Measurements from ENCODE around the gene PFDN4. TPM values are rescaled to one million over a fixed set of nuclear protein-coding genes. Genes with fewer than 3 reads are reported as not detected.

PFDN4 gene
- polyA plus RNA-seq, 1 of the 3 experiments (the other 2 are of a cell fraction), result 44.0 TPM

- H3K4me1 ChIP-seq (ENCODE audit: control insufficient read depth in 1 of 2, insufficient read depth in 2 of 2, low read depth in 1 of 2, low read length in 1 of 2), result peaks cover 0 to 5% of the 10 kb centered on the region in 2 experiments; a peak in 2 of 4 replicates
- no peaks in the 10 kb centered on the region for H4K20me1 ChIP-seq (ENCODE audit: insufficient read depth)
- peaks cover 6% of the 10 kb centered on the region for H3F3A ChIP-seq (replicated peaks; ENCODE audit: insufficient read depth)
- TF ChIP-seq NRF1 (IDR thresholded peaks at IDR 0.05; ENCODE audit: low read depth, low read length), result no peak
- TF ChIP-seq USF1 (IDR thresholded peaks at IDR 0.05; ENCODE audit: borderline replicate concordance, low read depth), result no peak
- no peak for TF ChIP-seq EP300 (IDR thresholded peaks at IDR 0.05; ENCODE audit: borderline replicate concordance in 1 of 2, low read depth in 1 of 2, low read length in 1 of 2)
- TF ChIP-seq, protein P1, sequence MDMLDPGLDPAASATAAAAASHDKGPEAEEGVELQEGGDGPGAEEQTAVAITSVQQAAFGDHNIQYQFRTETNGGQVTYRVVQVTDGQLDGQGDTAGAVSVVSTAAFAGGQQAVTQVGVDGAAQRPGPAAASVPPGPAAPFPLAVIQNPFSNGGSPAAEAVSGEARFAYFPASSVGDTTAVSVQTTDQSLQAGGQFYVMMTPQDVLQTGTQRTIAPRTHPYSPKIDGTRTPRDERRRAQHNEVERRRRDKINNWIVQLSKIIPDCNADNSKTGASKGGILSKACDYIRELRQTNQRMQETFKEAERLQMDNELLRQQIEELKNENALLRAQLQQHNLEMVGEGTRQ (IDR thresholded peaks at IDR 0.05; ENCODE audit: borderline replicate concordance, low read depth, low read length), result no peak
- no peak for TF ChIP-seq FOXJ3 (CRISPR knock-in tag; IDR thresholded peaks at IDR 0.05)
- no peak for TF ChIP-seq YY1 (IDR thresholded peaks at IDR 0.05; ENCODE audit: low read depth)
- no peak for TF ChIP-seq CTCF (IDR thresholded peaks at IDR 0.05)
- no peak for TF ChIP-seq POLR2AphosphoS5 (IDR thresholded peaks at IDR 0.05; ENCODE audit: low read depth, low read length)
- 18% methylated on average over 4 of the region's 4 CpGs for WGBS (ENCODE audit: low lambda C conversion rate)
- H3K9ac ChIP-seq, result no peak overlapping the region
- no peaks in the 10 kb centered on the region for H3K27me3 ChIP-seq (ENCODE audit: insufficient read depth)
- H3K4me3 ChIP-seq (ENCODE audit: low read depth in 2 of 2, low read length in 1 of 2), result no peak overlapping the region
- H3K9me2 ChIP-seq, result no peaks in the 10 kb centered on the region
- H2AFZ ChIP-seq (ENCODE audit: low read depth), result peak overlapping the region; percentile 67; the same call in 1 of the 2 replicates
- no peaks in the 10 kb centered on the region for H3K9me3 ChIP-seq
- ChIA-PET POLR2A (no interaction called here), CTCF (no interaction called here)
- no peak for DNase-seq
- H3K79me2 ChIP-seq (ENCODE audit: insufficient read depth), result no peaks in the 10 kb centered on the region
- no peak overlapping the region for H3K4me2 ChIP-seq
- no peak overlapping the region for H3K27ac ChIP-seq (ENCODE audit: low read depth in 2 of 2, low read length in 1 of 2)
- no peaks in the 10 kb centered on the region for H3K36me3 ChIP-seq (replicated peaks in 1 of 2; ENCODE audit: control insufficient read depth in 1 of 2, insufficient read depth in 2 of 2, low read length in 1 of 2)
Measured at GRCh38 chr20:54262671-54263070, 54.8 kb downstream of the PFDN4 start.

DNA sequence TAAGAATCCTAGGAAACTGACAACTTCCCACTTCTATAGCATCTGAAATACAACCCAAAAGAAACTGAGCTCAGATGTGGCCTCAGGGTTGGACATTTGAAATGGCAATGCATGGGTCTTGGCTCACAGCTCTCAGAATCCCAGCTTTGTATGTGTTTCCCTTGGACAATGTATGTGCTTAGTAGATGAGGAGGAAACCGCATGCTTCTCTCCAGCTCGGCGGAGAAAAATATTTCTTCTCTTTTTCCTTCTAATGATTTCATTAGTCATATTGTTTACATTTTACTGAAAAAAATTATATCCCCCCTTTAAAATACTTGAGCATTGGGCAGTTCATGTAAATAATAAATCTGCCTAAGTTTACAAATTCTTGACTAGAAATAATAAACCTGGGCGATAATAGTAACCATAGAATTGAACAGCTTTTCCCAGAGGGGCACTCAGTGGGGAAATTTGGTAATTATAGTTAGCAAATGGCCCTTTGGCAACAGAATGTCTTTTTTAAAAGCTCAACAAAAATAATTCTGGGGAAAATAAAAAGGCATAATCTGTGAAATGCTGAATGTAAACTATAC, 55.3 kb downstream of the PFDN4 start:
- peaks cover 0 to 5% of the 10 kb centered on the region in 2 experiments; a peak in 2 of 4 replicates for H3K4me1 ChIP-seq (ENCODE audit: control insufficient read depth in 1 of 2, insufficient read depth in 2 of 2, low read depth in 1 of 2, low read length in 1 of 2)
- H2AFZ ChIP-seq (ENCODE audit: low read depth), result peak overlapping the region; percentile 67; the same call in 1 of the 2 replicates
- H3K9me3 ChIP-seq, result no peaks in the 10 kb centered on the region
- no peak overlapping the region for H3K4me2 ChIP-seq
- no peaks in the 10 kb centered on the region for H3K27me3 ChIP-seq (ENCODE audit: insufficient read depth)
- no peaks in the 10 kb centered on the region for H4K20me1 ChIP-seq (ENCODE audit: insufficient read depth)
- WGBS (ENCODE audit: low lambda C conversion rate), result 65% methylated on average over 4 of the region's 4 CpGs
- H3K79me2 ChIP-seq (ENCODE audit: insufficient read depth), result no peaks in the 10 kb centered on the region
- H3K27ac ChIP-seq (ENCODE audit: low read depth in 2 of 2, low read length in 1 of 2), result no peak overlapping the region
- no peak overlapping the region for H3K9ac ChIP-seq
- H3F3A ChIP-seq (replicated peaks; ENCODE audit: insufficient read depth), result peaks cover 7% of the 10 kb centered on the region
- ChIA-PET POLR2A (no interaction called here), CTCF (no interaction called here)
- no peak overlapping the region for H3K4me3 ChIP-seq (ENCODE audit: low read depth in 2 of 2, low read length in 1 of 2)
- H3K9me2 ChIP-seq, result no peaks in the 10 kb centered on the region
- H3K36me3 ChIP-seq (replicated peaks in 1 of 2; ENCODE audit: control insufficient read depth in 1 of 2, insufficient read depth in 2 of 2, low read length in 1 of 2), result no peaks in the 10 kb centered on the region
- DNase-seq, result no peak
- TF ChIP-seq TAF1 (IDR thresholded peaks at IDR 0.05; ENCODE audit: borderline replicate concordance, low read depth, low read length), result no peak
- no peak for TF ChIP-seq JUND (IDR thresholded peaks at IDR 0.05)
- TF ChIP-seq RCOR1 (IDR thresholded peaks at IDR 0.05; ENCODE audit: low read length), result no peak
- TF ChIP-seq NFIC (IDR thresholded peaks at IDR 0.05; ENCODE audit: borderline replicate concordance), result no peak
- TF ChIP-seq GABPA (IDR thresholded peaks at IDR 0.05; ENCODE audit: low read depth), result no peak
- TF ChIP-seq CHD2 (IDR thresholded peaks at IDR 0.05; ENCODE audit: low read length, partially characterized antibody), result no peak
- no peak for TF ChIP-seq RFX5 (IDR thresholded peaks at IDR 0.05; ENCODE audit: low read length)
- no peak for TF ChIP-seq POLR2AphosphoS5 (IDR thresholded peaks at IDR 0.05; ENCODE audit: low read depth, low read length)
- no peak for TF ChIP-seq EP300 (IDR thresholded peaks at IDR 0.05; ENCODE audit: borderline replicate concordance in 1 of 2, low read depth in 1 of 2, low read length in 1 of 2)
- TF ChIP-seq FOSL2 (IDR thresholded peaks at IDR 0.05; ENCODE audit: borderline replicate concordance, low read depth), result no peak
- TF ChIP-seq, protein P2, sequence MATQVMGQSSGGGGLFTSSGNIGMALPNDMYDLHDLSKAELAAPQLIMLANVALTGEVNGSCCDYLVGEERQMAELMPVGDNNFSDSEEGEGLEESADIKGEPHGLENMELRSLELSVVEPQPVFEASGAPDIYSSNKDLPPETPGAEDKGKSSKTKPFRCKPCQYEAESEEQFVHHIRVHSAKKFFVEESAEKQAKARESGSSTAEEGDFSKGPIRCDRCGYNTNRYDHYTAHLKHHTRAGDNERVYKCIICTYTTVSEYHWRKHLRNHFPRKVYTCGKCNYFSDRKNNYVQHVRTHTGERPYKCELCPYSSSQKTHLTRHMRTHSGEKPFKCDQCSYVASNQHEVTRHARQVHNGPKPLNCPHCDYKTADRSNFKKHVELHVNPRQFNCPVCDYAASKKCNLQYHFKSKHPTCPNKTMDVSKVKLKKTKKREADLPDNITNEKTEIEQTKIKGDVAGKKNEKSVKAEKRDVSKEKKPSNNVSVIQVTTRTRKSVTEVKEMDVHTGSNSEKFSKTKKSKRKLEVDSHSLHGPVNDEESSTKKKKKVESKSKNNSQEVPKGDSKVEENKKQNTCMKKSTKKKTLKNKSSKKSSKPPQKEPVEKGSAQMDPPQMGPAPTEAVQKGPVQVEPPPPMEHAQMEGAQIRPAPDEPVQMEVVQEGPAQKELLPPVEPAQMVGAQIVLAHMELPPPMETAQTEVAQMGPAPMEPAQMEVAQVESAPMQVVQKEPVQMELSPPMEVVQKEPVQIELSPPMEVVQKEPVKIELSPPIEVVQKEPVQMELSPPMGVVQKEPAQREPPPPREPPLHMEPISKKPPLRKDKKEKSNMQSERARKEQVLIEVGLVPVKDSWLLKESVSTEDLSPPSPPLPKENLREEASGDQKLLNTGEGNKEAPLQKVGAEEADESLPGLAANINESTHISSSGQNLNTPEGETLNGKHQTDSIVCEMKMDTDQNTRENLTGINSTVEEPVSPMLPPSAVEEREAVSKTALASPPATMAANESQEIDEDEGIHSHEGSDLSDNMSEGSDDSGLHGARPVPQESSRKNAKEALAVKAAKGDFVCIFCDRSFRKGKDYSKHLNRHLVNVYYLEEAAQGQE (IDR thresholded peaks at IDR 0.05; ENCODE audit: low read depth, low read length), result no peak
- no peak for TF ChIP-seq FOXJ3 (CRISPR knock-in tag; IDR thresholded peaks at IDR 0.05)
- TF ChIP-seq TEAD4 (IDR thresholded peaks at IDR 0.05; ENCODE audit: borderline replicate concordance, insufficient read depth), result no peak
- TF ChIP-seq RXRA (IDR thresholded peaks at IDR 0.05; ENCODE audit: borderline replicate concordance, low read depth), result no peak
